IMR-90 (cell line): ENCODE data around the gene STARD13. TPM values are rescaled to one million over a fixed set of nuclear protein-coding genes. Genes with fewer than 3 reads are reported as not detected.

ENCODE experiments used
- ATAC-seq: fragments of 200-7000 bp; cut with Tn5 transposase; 2 replicates; pipeline ENCODE4 v1.9.1; 2020; ENCODE audit warnings: low read depth, mild to moderate bottlenecking, moderate library complexity
- BruUV-seq: library from RNA; stranded (reverse); fragments of 400-500 nt; replicated peaks from 2 replicates; lab custom pipeline; 2021; lab: Mats Ljungman, UMichigan
- CTCF ChIA-PET: fragments of 300-600 bp; formaldehyde crosslinking; extraction: SDS; loops from one replicate; lab custom pipeline; 2021; ENCODE audit warnings: antibody characterized with exemption; lab: Yijun Ruan, JAX
- POLR2A ChIA-PET: fragments of 300-600 bp; sonication (Branson Sonifier 250); formaldehyde crosslinking; loops from one replicate; lab custom pipeline; 2022; ENCODE audit warnings: antibody characterized with exemption; ENCODE audit not compliant: unreplicated experiment; lab: Charles Lee
- DNase-seq: peaks from one replicate; pipeline ENCODE4 v3.0.0; 2013
- H2AFZ ChIP-seq: replicated peaks from 2 replicates; pipeline ENCODE3; 2013; ENCODE audit warnings: low read length, mild to moderate bottlenecking; ENCODE audit not compliant: poor library complexity
- H2AK5ac ChIP-seq: 2 replicates; pipeline ENCODE4 v1.6.1; 2013; ENCODE audit warnings: low read depth, low read length, inconsistent platforms
- H2AK9ac ChIP-seq: replicated peaks from 2 replicates; pipeline ENCODE3; 2013; ENCODE audit warnings: mild to moderate bottlenecking, low read depth, low read length, moderate library complexity; ENCODE audit not compliant: poor library complexity
- H2BK120ac ChIP-seq: 2 replicates; pipeline ENCODE4 v1.6.1; 2013; ENCODE audit warnings: low read depth, low read length, inconsistent platforms
- H2BK15ac ChIP-seq: 3 replicates; pipeline ENCODE4 v1.6.1; 2013; ENCODE audit warnings: low read depth, low read length, inconsistent platforms
- H2BK20ac ChIP-seq: 2 replicates; pipeline ENCODE4 v1.6.1; 2013; ENCODE audit warnings: low read depth, mild to moderate bottlenecking, inconsistent platforms, low read length, moderate library complexity
- H2BK5ac ChIP-seq: 2 replicates; pipeline ENCODE4 v1.6.1; 2013; ENCODE audit warnings: mild to moderate bottlenecking, low read depth, low read length, inconsistent platforms; ENCODE audit not compliant: poor library complexity, severe bottlenecking
- H3K14ac ChIP-seq: replicated peaks from 2 replicates; pipeline ENCODE4 v1.6.1; 2013; ENCODE audit warnings: low read depth, low read length, inconsistent platforms
- H3K18ac ChIP-seq: 2 replicates; pipeline ENCODE4 v1.6.1; 2013; ENCODE audit warnings: low read depth, low read length, control low read depth
- H3K23ac ChIP-seq: 2 replicates; pipeline ENCODE4 v1.6.1; 2013; ENCODE audit warnings: low read depth, low read length, inconsistent platforms
- H3K27ac ChIP-seq: 2 replicates; pipeline ENCODE4 v1.5.1; 2013; ENCODE audit warnings: mild to moderate bottlenecking, control low read depth, low read length; ENCODE audit not compliant: insufficient read depth
- H3K27me3 ChIP-seq: 2 replicates; pipeline ENCODE4 v1.6.1; 2013; ENCODE audit warnings: low read length; ENCODE audit not compliant: control insufficient read depth, insufficient read depth
- H3K36me3 ChIP-seq: 2 replicates; pipeline ENCODE4 v1.6.1; 2013; ENCODE audit warnings: low read length, mixed read lengths; ENCODE audit not compliant: control insufficient read depth, insufficient read depth
- H3K4ac ChIP-seq: 2 replicates; pipeline ENCODE4 v1.6.1; 2013; ENCODE audit warnings: low read depth, low read length, inconsistent platforms
- H3K4me1 ChIP-seq: 2 replicates; pipeline ENCODE4 v1.6.1; 2013; ENCODE audit warnings: low read length, mixed read lengths; ENCODE audit not compliant: control insufficient read depth, insufficient read depth
- H3K4me2 ChIP-seq: 2 replicates; pipeline ENCODE4 v1.6.1; 2013; ENCODE audit warnings: low read depth, mild to moderate bottlenecking, control low read depth, low read length, moderate library complexity
- H3K4me3 ChIP-seq: 2 replicates; pipeline ENCODE4 v1.5.1; 2013; ENCODE audit warnings: low read depth, mild to moderate bottlenecking, control low read depth, low read length, moderate library complexity; ENCODE audit not compliant: insufficient read depth
- H3K56ac ChIP-seq: 2 replicates; pipeline ENCODE4 v1.6.1; 2013; ENCODE audit warnings: low read length, inconsistent platforms; ENCODE audit not compliant: insufficient read depth; ENCODE audit errors: extremely low read depth
- H3K79me1 ChIP-seq, 2 experiments: 2 replicates each; pipeline ENCODE4 v1.6.1; 2013; ENCODE audit warnings: low read length in 2 of 2, inconsistent platforms in 1 of 2, low read depth in 1 of 2
- H3K9ac ChIP-seq: 2 replicates; pipeline ENCODE4 v1.6.1; 2013; ENCODE audit warnings: low read depth, low read length, control low read depth
- H3K9me1 ChIP-seq: 2 replicates; pipeline ENCODE4 v1.6.1; 2013; ENCODE audit warnings: low read length, inconsistent platforms; ENCODE audit not compliant: insufficient read depth
- H3K9me3 ChIP-seq: 2 replicates; pipeline ENCODE4 v1.6.1; 2013; ENCODE audit warnings: low read length; ENCODE audit not compliant: control insufficient read depth, insufficient read depth
- H4K20me1 ChIP-seq: 2 replicates; pipeline ENCODE4 v1.6.1; 2013; ENCODE audit warnings: low read length, inconsistent platforms; ENCODE audit not compliant: insufficient read depth
- H4K5ac ChIP-seq: 2 replicates; pipeline ENCODE4 v1.6.1; 2013; ENCODE audit warnings: mild to moderate bottlenecking, low read depth, low read length, control low read depth
- H4K8ac ChIP-seq, 2 experiments: 2 replicates each; pipeline ENCODE4 v1.6.1; 2013; ENCODE audit warnings: low read depth in 2 of 2, low read length in 2 of 2, control low read depth in 1 of 2, inconsistent platforms in 1 of 2
- H4K91ac ChIP-seq: 2 replicates; pipeline ENCODE4 v1.6.1; 2013; ENCODE audit warnings: low read depth, low read length, inconsistent platforms; ENCODE audit not compliant: insufficient read depth
- BHLHE40 ChIP-seq: fragments of 150-350 bp; IDR thresholded peaks from 2 replicates; pipeline ENCODE4 v1.6.1; 2016; ENCODE audit warnings: mild to moderate bottlenecking, low read depth, low read length
- CHD1 ChIP-seq: IDR thresholded peaks from 2 replicates; pipeline ENCODE4 v1.6.1; 2012; ENCODE audit warnings: low read depth, low read length, improper control_type of control experiment
- FOS ChIP-seq: fragments of 150-350 bp; IDR thresholded peaks from 2 replicates; pipeline ENCODE4 v1.6.1; 2016; ENCODE audit warnings: low read depth, low read length
- MAFK ChIP-seq: IDR thresholded peaks from 2 replicates; pipeline ENCODE4 v1.6.1; 2012; ENCODE audit warnings: low read depth, low read length, improper control_type of control experiment
- MAZ ChIP-seq: IDR thresholded peaks from 2 replicates; pipeline ENCODE4 v1.6.1; 2012; ENCODE audit warnings: low read depth, mild to moderate bottlenecking, low read length, improper control_type of control experiment, moderate library complexity, borderline replicate concordance
- MXI1 ChIP-seq: IDR thresholded peaks from 2 replicates; pipeline ENCODE4 v1.6.1; 2012; ENCODE audit warnings: low read depth, mild to moderate bottlenecking, low read length, moderate library complexity, borderline replicate concordance
- NFE2L2 ChIP-seq: fragments of 150-350 bp; IDR thresholded peaks from 2 replicates; pipeline ENCODE4 v1.6.1; 2016; ENCODE audit warnings: low read depth, mild to moderate bottlenecking, low read length
- POLR2A ChIP-seq: IDR thresholded peaks from 2 replicates; pipeline ENCODE4 v1.6.1; 2012; ENCODE audit warnings: mild to moderate bottlenecking, low read depth, low read length
- RAD21 ChIP-seq: IDR thresholded peaks from 2 replicates; pipeline ENCODE4 v1.6.1; 2012; ENCODE audit warnings: low read length, improper control_type of control experiment
- RFX5 ChIP-seq: IDR thresholded peaks from 2 replicates; pipeline ENCODE4 v1.8.0; 2012; ENCODE audit warnings: low read depth, mild to moderate bottlenecking, low read length, moderate library complexity
- SMC3 ChIP-seq: fragments of 150-350 bp; IDR thresholded peaks from 2 replicates; pipeline ENCODE4 v1.6.1; 2016; ENCODE audit warnings: low read depth, mild to moderate bottlenecking, antibody characterized with exemption, low read length, moderate library complexity
- WGBS, 2 experiments: methylation state at CpG; one replicate each; pipeline versions ENCODE4 v1.1.5 to v1.1.7; 2013; ENCODE audit warnings: missing lambda C conversion rate in 2 of 2; ENCODE audit not compliant: insufficient read length in 1 of 2; ENCODE audit errors: extremely low coverage in 2 of 2; 5-methylcytosine and 5-hydroxymethylcytosine counted together
- dilution Hi-C: fragments of 300-500 bp; cut with HindIII; formaldehyde crosslinking; loops from one replicate; pipeline ENCODE4 v1.14.3; 2018; ENCODE audit warnings: low sequenced_read_pairs; ENCODE audit not compliant: unreplicated experiment
- in situ Hi-C: fragments of 300-500 bp; cut with MboI; formaldehyde crosslinking; loops from 3 replicates; pipeline ENCODE4 v1.14.3; 2019; ENCODE audit warnings: low sequenced_read_pairs, inconsistent platforms, mixed read lengths
- intact Hi-C: fragments of 100-400 bp; cut with micrococcal nuclease; formaldehyde crosslinking; loops from 2 replicates; pipeline ENCODE4 v1.10.0; 2022
- polyA plus RNA-seq, 3 experiments: library from polyadenylated mRNA; depleted of rRNA; stranded (reverse); fragments of >200 nt; gene quantifications; 2 replicates each; pipeline ENCODE4 v1.2.3, GENCODE V29; 2012; ENCODE audit warnings: low replicate concordance in 1 of 3
- total RNA-seq: library from RNA; depleted of rRNA; stranded (reverse); fragments of >200 nt; gene quantifications from 2 replicates; pipeline ENCODE4 v1.2.3, GENCODE V29; 2012
- TF ChIP-seq, protein P1 (sequence below): fragments of 150-350 bp; IDR thresholded peaks from 2 replicates; pipeline ENCODE4 v1.6.1; 2017; ENCODE audit warnings: mild to moderate bottlenecking, antibody characterized with exemption, low read length, low read depth
- TF ChIP-seq, protein P2 (sequence below): fragments of 150-350 bp; IDR thresholded peaks from 2 replicates; pipeline ENCODE4 v1.6.1; 2016; ENCODE audit warnings: low read depth, mild to moderate bottlenecking, low read length, moderate library complexity, borderline replicate concordance
- TF ChIP-seq, protein P3 (sequence below): conservative IDR thresholded peaks from 2 replicates; pipeline ENCODE4 v1.5.1; 2012; ENCODE audit warnings: mild to moderate bottlenecking, low read depth, low read length, improper control_type of control experiment

Gene STARD13
- total and polyA plus RNA-seq, 2 of the 4 experiments (the other 2 are of a cell fraction) = 23.6 to 46.6 TPM

DNA sequence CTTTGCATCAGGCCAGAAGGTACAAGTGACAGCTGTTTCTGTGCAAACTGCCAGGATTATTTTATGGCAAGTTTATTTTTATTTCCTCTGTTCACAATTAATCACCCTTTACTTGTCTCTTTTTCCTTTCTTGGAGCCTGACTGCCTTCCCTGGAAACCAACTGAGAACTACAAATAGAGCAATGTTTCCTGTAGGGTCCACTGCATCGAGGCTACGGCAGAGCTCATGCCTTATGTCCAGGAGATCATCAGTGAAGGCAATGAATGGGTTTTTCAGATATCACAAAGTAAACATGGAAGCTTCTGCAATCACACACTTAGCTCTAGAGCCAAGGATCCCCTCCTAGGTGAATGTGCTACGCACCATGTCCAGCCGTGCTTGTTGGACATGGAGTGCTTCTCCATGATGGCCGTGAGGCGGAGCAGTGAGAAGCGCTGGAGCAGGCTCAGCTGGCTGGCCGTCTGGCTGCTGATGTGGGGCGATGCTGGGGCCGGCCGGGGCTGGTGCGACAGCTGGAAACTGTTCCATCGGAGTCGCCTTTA, 158.5 kb downstream of the STARD13 start:
- dilution Hi-C loops (no loop called here), in situ Hi-C loops (no loop called here), intact Hi-C loops (loop anchor here (5.0 to 10.0 kb wide), 3 partner anchors 160 to 598 kb away; partner anchors contain the start of gene STARD13)
- Histone ChIP-seq H2BK15ac (peak overlapping the region; percentile 21; the same call in 1 of the 3 replicates), H3K4ac (peak overlapping the region; percentile 78), H3K27ac (peak overlapping the region; percentile 81), H3K18ac (peak overlapping the region; percentile 67), H3K23ac (peak overlapping the region; percentile 89), H2AK5ac (peak overlapping the region; percentile 73), H3K27me3 (no peaks in the 10 kb centered on the region), H4K20me1 (peaks cover 13% of the 10 kb centered on the region), H3K9ac (no peak overlapping the region), H4K8ac (peak overlapping the region; percentile 6 to 38; a peak in 3 of 4 replicates), H3K4me1 (peaks cover 30% of the 10 kb centered on the region), H3K9me3 (no peaks in the 10 kb centered on the region), H2AK9ac (peak overlapping the region; percentile 55), H3K14ac (peak overlapping the region; percentile 69), H3K4me2 (peak overlapping the region; percentile 4; the same call in 1 of the 2 replicates), H3K36me3 (peaks cover 49% of the 10 kb centered on the region), H4K91ac (peak overlapping the region; percentile 35; the same call in 1 of the 2 replicates), H2BK120ac (peak overlapping the region; percentile 83), H3K56ac (no peak overlapping the region), H2BK5ac (peak overlapping the region; percentile 84), H3K79me1 (peaks cover 49 to 79% of the 10 kb centered on the region in 2 experiments), H4K5ac (peak overlapping the region; percentile 9), H2BK20ac (peak overlapping the region; percentile 82), H3K9me1 (peaks cover 31% of the 10 kb centered on the region), H2AFZ (peak overlapping the region; percentile 29), H3K4me3 (no peak overlapping the region)
- peak; percentile 65 for DNase-seq
- ChIA-PET POLR2A (no interaction called here), CTCF (interaction anchor here (0.9 to 1.1 kb wide), 2 partner anchors 64 to 458 kb away, joined by 3 to 4 read pairs; no protein-coding TSS in a partner anchor)
- no TSS peak for BruUV-seq
- 49% methylated on average over 9 of the region's 14 CpGs; no CpG with 5 or more reads in 1 of the 2 experiments for WGBS, 2 experiments
- ATAC-seq = no peak
- TF ChIP-seq CHD1 (no peak), NFE2L2 (no peak), MXI1 (no peak), RFX5 (no peak), RAD21 (no peak), MAZ (no peak), SMC3 (no peak), POLR2A (no peak), BHLHE40 (no peak), FOS (no peak), MAFK (no peak)
- TF ChIP-seq, protein P1, sequence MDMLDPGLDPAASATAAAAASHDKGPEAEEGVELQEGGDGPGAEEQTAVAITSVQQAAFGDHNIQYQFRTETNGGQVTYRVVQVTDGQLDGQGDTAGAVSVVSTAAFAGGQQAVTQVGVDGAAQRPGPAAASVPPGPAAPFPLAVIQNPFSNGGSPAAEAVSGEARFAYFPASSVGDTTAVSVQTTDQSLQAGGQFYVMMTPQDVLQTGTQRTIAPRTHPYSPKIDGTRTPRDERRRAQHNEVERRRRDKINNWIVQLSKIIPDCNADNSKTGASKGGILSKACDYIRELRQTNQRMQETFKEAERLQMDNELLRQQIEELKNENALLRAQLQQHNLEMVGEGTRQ = no peak
- TF ChIP-seq, protein P2, sequence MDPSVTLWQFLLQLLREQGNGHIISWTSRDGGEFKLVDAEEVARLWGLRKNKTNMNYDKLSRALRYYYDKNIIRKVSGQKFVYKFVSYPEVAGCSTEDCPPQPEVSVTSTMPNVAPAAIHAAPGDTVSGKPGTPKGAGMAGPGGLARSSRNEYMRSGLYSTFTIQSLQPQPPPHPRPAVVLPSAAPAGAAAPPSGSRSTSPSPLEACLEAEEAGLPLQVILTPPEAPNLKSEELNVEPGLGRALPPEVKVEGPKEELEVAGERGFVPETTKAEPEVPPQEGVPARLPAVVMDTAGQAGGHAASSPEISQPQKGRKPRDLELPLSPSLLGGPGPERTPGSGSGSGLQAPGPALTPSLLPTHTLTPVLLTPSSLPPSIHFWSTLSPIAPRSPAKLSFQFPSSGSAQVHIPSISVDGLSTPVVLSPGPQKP = no peak
- TF ChIP-seq, protein P3, sequence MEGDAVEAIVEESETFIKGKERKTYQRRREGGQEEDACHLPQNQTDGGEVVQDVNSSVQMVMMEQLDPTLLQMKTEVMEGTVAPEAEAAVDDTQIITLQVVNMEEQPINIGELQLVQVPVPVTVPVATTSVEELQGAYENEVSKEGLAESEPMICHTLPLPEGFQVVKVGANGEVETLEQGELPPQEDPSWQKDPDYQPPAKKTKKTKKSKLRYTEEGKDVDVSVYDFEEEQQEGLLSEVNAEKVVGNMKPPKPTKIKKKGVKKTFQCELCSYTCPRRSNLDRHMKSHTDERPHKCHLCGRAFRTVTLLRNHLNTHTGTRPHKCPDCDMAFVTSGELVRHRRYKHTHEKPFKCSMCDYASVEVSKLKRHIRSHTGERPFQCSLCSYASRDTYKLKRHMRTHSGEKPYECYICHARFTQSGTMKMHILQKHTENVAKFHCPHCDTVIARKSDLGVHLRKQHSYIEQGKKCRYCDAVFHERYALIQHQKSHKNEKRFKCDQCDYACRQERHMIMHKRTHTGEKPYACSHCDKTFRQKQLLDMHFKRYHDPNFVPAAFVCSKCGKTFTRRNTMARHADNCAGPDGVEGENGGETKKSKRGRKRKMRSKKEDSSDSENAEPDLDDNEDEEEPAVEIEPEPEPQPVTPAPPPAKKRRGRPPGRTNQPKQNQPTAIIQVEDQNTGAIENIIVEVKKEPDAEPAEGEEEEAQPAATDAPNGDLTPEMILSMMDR = no peak
